Activated gamma-delta T cell (primary cell): ENCODE data around the gene TUBB.
"Not testable (repeated sequence)": the region's sequence is repeated elsewhere in the genome, so short reads cannot be mapped to it uniquely, and the experiment has no call there.

ENCODE experiments used
- DNase-seq: peaks from one replicate; lab custom pipeline; 2025; lab: John Stamatoyannopoulos, UW

Gene TUBB

DNA sequence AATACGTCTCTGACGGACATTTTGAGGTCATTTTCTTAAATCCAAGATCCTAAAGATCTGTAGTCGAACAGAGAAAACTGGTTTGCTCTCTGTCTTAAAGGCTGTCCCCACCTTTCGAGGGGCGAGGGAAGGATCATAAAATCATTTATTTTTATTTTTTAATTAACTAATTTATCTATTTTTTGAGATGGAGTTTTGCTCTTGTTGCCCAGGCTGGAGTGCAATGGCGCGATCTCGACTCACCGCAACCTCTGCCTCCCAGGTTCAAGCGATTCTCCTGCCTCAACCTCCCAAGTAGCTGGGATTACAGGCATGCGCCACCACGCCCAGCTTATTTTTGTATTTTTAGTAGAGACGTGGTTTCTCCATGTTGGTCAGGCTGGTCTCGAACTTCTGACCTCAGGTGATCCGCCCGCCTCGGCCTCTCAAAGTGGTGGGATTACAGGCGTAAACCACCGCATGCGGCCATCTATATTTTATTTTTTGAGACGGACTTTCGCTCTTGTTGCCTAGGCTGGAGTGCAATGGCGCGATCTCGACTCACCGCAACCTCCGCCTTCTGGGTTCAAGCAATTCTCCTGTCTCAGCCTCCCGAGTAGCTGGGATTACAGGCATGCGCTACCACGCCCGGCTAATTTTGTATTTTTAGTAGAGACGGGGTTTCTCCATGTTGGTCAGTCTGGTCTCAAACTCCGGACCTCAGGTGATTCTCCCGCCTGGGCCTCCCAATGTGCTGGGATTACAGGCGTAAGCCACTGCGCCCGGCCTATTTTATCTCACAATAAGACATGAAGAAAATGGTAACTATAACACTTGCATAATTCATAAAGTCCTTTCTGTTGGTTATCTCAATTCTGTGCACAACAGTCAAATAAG is 2.1 kb upstream of the TUBB start:
- DNase-seq, result not testable (repeated sequence)

DNA sequence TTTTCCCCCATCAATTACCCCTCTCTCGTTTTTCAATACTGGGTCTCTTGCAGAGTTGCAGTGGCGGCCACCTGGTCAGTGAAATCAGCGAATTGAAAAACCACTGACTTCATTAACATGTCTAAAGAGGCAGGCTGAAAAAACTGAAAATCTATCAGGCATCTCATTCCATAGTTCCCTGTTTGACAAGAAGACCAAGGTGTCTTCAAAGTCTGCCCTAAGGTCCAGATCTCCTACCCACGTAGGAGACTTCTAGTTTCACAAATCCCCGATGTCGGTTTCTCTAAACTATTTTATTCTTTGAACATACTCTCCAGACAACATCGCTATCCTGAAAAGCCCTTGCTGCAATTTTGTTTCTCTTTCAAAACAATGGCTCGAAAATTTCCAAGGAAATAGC is 796 bp upstream of the TUBB start:
- no peak for DNase-seq

DNA sequence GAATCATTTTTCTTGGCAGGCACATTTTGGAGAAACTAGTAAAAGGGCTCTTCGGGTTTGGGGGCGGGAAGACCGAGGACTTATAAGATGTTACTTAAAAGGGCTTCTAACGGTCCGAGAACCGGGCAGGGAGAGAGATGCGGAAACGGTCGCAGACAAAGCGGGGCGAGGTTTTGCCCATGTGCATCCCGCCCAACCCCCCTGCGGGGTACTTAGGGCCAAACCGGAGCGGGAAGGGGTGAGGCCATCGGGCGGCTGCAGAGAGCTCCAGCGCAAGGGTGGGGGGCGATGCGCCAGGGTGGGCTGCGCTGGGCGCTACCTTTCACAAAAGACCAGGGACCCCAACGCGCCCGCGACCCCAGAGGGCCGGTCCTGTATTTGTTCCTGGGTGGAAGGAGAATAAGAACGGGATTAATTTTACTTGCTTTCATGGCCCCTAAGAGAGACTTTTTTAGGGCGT is 616 bp downstream of the TUBB start:
- DNase-seq, result peak; percentile 16

DNA sequence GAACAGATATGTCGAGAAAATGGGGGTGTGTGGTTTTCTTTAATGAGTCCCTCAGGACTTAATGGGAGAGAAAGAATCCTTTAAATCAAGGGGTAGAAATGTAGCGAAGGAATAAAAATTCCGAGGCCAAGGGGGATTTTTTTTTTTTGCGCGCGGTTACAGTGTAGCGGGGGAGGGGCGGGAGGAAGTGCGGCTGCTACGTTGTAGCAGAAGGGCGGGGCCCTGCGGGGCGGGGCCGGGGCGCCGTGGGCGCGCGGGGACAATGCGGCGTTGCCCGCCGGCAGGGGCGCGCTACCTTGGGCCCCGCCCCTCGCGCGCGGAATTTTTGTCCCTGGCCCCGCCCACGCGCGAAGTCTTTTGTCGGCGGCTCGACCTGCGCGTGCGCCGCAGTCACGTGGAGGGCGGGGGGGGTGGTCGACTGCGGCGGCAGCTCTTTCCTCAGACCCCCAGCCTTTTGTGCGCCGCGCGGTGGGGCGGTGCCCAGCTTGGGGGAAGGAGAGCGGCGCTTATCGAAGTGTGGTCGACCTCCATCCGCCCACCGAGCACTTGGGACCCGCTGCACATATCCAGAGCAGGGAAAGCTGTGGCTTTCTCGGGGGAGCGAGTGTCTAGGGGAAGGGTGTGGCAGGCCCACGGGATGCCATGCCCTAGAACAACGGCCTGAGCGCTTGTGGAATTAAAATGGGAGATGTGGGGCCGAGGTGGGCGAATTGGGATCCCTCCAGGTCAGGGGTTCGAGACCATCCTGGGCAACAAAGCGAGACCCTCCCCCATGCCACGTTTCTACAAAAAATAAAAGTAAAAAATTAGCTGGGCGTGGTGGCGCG is 1.3 kb downstream of the TUBB start:
- DNase-seq, result peak; percentile 94

DNA sequence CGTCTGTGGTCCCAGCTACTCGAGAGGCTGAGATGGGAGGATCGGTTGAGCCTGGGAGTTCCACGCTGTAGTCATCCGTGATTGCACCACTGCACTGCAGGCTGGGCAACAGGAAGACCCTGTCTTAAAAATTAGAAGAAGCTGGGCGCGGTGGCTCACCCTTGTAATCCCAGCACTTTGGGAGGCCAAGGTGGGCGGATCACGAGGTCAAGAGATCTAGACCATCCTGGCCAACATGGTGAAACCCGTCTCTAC is 1.8 kb downstream of the TUBB start:
- not testable (repeated sequence) for DNase-seq

DNA sequence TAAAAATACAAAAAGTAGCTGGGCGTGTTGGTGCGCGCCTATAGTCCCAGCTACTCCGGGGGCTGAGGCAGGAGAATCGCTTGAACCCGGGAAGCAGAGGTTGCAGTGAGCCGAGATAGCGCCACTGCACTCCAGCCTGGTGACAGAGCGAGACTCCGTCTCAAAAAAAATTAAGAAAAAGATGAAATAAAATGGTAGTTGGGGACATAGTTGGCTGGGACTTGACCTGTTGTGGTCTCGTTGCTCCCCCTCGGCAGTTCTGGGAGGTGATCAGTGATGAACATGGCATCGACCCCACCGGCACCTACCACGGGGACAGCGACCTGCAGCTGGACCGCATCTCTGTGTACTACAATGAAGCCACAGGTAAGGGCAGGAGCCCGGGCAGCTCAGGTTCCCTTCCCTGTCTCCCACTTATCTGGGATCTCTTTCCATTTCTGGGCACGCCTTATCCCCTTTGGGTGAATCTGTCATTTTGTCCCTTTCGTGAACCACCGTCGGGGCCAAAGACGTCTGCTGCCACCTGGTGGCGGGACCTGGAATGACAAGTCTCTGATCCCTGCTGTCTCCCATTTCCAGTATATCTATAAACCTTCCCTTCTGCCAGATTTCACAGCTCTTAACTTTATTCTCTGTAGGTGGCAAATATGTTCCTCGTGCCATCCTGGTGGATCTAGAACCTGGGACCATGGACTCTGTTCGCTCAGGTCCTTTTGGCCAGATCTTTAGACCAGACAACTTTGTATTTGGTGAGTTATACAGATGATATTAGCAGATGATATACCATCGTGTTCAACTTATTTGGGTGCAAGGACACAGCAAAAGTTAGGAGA is 2.3 kb downstream of the TUBB start:
- DNase-seq, result peak; percentile 18

DNA sequence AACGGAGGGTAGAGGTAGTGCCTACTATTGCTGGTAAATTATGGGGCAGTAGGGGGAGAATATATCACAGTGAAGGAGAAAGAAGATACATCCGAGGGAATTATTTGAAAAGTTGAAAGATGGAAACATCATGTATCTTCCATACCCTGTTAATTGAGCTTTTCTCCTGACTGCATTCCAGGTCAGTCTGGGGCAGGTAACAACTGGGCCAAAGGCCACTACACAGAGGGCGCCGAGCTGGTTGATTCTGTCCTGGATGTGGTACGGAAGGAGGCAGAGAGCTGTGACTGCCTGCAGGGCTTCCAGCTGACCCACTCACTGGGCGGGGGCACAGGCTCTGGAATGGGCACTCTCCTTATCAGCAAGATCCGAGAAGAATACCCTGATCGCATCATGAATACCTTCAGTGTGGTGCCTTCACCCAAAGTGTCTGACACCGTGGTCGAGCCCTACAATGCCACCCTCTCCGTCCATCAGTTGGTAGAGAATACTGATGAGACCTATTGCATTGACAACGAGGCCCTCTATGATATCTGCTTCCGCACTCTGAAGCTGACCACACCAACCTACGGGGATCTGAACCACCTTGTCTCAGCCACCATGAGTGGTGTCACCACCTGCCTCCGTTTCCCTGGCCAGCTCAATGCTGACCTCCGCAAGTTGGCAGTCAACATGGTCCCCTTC is 3.1 kb downstream of the TUBB start:
- DNase-seq, result not testable (repeated sequence)

DNA sequence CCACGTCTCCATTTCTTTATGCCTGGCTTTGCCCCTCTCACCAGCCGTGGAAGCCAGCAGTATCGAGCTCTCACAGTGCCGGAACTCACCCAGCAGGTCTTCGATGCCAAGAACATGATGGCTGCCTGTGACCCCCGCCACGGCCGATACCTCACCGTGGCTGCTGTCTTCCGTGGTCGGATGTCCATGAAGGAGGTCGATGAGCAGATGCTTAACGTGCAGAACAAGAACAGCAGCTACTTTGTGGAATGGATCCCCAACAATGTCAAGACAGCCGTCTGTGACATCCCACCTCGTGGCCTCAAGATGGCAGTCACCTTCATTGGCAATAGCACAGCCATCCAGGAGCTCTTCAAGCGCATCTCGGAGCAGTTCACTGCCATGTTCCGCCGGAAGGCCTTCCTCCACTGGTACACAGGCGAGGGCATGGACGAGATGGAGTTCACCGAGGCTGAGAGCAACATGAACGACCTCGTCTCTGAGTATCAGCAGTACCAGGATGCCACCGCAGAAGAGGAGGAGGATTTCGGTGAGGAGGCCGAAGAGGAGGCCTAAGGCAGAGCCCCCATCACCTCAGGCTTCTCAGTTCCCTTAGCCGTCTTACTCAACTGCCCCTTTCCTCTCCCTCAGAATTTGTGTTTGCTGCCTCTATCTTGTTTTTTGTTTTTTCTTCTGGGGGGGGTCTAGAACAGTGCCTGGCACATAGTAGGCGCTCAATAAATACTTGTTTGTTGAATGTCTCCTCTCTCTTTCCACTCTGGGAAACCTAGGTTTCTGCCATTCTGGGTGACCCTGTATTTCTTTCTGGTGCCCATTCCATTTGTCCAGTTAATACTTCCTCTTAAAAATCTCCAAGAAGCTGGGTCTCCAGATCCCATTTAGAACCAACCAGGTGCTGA is 3.9 kb downstream of the TUBB start:
- DNase-seq, result not testable (repeated sequence)

DNA sequence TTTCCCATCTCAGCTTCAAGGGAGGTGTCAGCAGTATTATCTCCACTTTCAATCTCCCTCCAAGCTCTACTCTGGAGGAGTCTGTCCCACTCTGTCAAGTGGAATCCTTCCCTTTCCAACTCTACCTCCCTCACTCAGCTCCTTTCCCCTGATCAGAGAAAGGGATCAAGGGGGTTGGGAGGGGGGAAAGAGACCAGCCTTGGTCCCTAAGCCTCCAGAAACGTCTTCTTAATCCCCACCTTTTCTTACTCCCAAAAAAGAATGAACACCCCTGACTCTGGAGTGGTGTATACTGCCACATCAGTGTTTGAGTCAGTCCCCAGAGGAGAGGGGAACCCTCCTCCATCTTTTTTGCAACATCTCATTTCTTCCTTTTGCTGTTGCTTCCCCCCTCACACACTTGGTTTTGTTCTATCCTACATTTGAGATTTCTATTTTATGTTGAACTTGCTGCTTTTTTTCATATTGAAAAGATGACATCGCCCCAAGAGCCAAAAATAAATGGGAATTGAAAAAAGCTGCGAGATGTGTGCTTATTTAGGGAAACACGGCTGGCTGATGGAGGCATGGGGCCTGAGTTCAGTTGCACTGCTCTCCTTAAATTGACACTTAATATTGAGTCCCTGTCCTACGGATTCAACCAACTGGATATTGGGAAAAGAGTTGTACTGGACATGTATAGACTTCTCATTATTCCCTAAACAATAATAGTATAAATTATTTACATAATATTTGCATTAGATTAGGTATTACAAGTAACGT is 4.9 kb downstream of the TUBB start:
- DNase-seq, result no peak

DNA sequence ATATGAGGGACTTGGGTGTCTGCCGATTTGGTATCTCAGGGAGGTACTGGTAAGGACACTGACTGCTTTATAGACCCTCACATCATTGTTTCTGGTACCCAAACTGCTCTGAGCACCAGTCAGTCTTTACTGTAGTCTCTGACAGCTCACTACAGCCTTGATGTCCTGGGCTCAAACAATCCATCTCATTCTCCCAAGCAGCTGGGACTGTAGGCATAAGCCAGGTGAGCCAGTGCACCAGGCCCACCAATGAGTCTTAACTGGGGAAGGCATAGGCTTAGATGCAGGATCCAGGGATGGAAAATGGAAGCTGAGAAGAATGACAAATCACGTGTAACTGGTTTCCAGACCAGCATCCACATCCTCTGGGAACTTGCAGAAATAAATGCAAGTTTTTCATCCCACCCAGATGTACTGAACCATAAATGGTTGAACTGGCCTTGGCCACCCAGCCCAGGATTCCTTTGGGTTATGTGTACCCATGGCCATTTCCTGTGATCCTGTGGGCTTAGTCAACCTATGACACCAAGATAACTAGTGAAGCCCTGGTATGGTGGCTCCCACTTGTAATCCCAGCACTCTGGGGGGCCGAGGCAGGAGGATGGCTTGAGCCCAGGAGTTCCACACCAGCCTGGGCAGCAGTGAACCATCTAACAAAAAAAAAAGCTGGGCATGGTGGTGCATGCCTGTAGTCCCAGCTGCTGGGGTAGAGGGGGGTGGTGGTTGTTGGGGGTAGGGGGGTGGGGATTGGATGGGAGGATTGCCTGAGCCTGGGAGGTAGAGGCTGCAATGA is 5.8 kb downstream of the TUBB start:
- DNase-seq, result no peak

DNA sequence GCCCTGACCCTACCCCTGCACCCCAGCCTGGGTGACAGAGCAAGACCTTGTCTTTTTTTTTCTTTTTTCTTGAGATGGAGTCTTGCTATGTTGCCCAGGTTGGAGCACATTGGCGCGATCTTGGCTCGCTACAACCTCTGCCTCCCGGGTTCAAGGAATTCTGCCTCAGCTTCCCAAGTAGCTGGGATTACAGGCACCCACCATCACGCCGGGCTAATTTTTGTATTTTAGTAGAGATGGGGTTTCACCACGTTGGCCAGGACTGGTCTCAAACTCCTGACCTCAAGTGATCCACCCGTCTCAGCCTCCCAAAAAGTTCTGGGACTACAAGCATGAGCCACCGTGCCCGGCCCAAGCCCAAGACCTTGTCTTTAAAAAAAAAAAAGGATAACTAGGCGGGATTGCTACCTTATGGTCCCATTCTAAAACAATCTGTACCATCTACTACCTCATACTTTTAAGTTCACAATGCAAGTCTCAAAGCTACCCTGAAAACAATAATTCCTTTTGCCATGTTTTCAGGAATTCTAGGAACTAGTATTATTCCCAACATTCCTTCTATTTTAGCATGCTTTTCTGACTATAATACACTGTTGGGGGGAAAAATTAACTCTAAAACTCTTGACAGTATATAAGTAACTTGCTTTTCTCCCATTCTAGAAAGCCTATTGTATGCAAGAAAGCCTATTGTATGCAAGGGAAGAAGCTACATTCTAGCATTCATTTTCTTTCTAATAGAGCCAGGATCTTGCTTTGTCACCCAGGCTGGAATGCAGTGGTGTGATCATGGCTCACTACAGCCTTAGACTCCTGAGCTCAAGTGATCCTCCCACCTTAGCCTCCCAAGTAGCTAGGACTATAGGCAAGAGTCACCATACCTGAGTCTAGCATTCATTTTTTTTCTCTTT is 6.6 kb downstream of the TUBB start:
- DNase-seq, result no peak

DNA sequence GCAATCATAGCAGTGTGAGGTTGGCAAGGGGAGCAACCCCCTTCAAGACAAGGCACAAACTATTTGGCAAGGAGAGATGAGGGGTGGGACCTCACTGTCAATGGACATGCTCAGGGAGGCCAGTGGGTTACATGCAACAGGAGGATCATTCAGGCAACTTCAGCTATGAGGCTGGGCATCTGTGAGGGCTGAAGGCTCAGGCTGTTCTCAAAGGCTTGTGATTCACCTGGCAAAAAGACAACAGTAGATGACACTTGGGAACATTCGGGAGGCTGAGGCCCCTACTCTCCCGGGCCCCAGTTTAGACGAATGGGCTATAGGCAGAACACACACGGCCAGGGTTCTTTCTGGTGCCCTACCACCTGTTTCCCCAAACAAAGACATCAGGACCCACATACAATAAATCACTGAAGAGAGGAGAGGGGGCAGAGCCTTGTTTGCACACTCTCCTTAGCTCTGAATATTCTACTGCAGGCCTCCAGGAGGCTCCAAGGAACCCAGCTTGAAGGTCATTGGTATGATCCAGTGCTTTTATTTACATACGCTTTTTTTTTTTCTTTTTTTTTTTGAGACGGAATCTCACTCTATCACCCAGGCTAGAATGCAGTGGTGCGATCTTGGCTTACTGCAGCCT is 7.9 kb downstream of the TUBB start:
- DNase-seq, result no peak

DNA sequence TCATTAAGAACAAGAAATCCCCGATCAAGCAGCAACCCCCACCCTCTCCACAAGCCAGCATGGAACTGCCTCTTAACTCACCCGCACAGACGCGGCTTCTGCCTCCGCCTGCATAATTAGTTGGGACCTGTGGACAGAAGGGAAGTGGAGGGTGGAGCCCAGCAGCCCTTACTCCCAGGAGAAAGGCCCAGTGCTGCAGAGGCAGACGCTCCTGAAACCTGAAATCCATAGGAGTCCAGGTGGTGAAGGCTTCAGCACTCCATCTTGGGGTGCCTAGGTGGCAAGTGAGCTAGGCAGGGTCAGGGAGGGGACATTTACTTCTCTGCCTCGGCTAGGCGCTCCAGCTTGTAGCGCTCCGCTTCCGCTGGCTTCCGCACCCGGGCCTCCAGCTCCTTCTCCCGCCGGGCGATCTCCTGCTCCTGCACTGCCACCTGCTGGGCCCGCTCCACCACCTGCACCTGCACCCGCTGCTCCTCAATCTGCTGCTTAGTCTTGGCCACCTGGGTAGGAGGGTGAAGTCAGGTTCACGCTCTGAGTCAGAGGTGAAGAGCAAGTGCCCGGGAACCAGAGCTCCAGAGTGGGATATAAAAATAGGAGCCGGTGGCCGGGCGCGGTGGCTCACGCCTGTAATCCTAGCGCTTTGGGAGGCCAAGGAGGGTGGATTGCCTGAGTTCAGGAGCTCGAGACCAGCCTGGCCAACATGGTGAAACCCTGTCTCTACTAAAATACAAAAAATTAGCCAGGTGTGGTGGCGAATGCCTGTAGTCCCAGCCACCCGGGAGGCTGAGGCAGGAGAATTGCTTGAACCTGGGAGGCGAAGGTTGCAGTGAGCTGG is 10.7 kb downstream of the TUBB start:
- DNase-seq, result peak; percentile 51

DNA sequence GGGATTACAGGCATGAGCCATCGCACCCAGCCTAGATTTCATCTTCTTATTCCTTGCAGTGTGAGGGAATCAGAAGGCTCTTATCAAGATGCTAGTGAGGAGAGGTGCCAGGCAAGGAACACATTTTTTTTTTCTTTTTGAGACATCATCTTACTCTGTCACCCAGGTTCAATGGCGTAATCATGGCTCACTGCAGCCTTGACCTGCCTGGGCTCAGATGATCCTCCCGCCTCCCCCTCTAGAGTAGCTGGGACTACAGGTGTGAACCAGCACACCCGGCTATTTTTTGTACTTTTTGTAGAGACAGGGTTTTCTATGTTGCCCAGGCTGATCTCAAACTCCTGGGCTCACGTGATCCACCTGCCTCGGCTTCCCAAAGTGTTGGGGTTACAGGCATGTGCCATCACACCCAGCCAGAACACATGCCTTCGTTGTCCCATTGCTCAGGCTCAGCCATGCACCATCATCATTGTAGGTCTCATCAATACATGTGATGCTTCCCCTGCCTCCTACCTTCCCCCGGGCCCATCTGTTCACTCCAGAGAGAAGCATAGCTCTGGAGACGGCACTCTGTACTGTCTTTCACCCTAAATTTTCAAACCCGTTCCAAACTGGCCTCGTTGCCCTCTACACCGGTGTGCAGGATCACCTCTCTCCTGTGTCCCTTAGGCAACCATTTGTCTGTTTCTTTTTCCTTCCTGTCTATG is 12.2 kb downstream of the TUBB start:
- DNase-seq, result no peak

DNA sequence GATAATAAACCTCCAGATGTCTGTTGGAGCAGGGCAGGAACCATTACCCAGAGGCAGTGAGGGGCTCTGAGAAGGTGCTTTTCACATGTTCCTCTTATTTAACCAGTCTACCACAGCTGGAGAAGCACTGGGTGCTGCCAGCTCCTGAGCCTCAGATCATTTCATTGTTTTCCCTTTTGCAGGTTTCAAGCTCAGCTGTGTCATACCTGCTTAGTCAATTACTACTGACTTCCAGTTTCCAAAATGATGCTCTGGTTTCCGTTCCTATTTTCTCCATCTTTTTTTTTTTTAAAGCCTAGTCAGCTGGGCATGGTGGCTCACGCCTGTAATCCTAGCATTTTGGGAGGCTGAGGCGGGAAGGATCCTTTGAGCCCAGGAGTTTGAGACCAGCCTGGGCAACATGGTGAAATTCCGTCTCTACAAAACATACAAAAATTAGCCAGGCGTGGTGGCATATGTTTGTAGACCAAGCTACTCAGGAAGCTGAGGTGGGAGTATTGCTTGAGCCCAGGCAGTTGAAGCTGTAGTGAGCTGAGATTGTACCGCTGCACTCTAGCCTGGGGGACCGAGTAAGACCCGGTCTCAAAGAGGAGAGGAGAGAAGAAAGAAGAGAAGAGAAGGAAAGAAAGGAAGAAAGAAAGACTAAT is 15.6 kb downstream of the TUBB start:
- DNase-seq, result no peak
